OCI-M1 (cell line): Measurements from ENCODE around the gene ZNF628.
"Not testable (repeated sequence)": the region's sequence is repeated elsewhere in the genome, so short reads cannot be mapped to it uniquely, and the experiment has no call there.

Experiments used
- DNase-seq: peaks from one replicate; lab custom pipeline; 2025; lab: John Stamatoyannopoulos, UW

Gene ZNF628

GRCh38 chr19:55476100-55476775 lies at the start of gene ZNF628:
Gene ZNF628 (plus strand): TSS chr19:55476617. CDS start chr19:55479911, 3,294 bp downstream.
- DNase-seq = peak; percentile 99

GRCh38 chr19:55431183-55431582 lies 45.2 kb upstream of the ZNF628 start:
- no peak for DNase-seq

- DNase-seq = no peak
Measured at GRCh38 chr19:55432241-55432959, 44.0 kb upstream of the ZNF628 start.

- DNase-seq = no peak
Measured at GRCh38 chr19:55433292-55433691, 43.1 kb upstream of the ZNF628 start.

- no peak for DNase-seq
Measured at GRCh38 chr19:55434356-55434919, 42.0 kb upstream of the ZNF628 start.

- DNase-seq = no peak
Measured at GRCh38 chr19:55435020-55435419, 41.4 kb upstream of the ZNF628 start.

- no peak for DNase-seq
Measured at GRCh38 chr19:55436847-55437246, 39.6 kb upstream of the ZNF628 start.

- DNase-seq = peak; percentile 88
Measured at GRCh38 chr19:55437410-55437809, 39.0 kb upstream of the ZNF628 start.

- no peak for DNase-seq
Measured at GRCh38 chr19:55439052-55439451, 37.4 kb upstream of the ZNF628 start.

- DNase-seq = peak; percentile 30
Measured at GRCh38 chr19:55440411-55441105, 35.9 kb upstream of the ZNF628 start.

GRCh38 chr19:55441319-55441691 lies 35.1 kb upstream of the ZNF628 start:
- DNase-seq = no peak

GRCh38 chr19:55441692-55442321 lies 34.6 kb upstream of the ZNF628 start:
- DNase-seq = no peak

- DNase-seq = no peak
Measured at GRCh38 chr19:55442372-55442961, 34.0 kb upstream of the ZNF628 start.

GRCh38 chr19:55443045-55443823 lies 33.2 kb upstream of the ZNF628 start, which contains the start of gene SHISA7:
Gene SHISA7 (minus strand): TSS chr19:55443300. CDS start chr19:55442863, 437 bp downstream.
- DNase-seq = peak; percentile 73

GRCh38 chr19:55443824-55444480 lies 32.5 kb upstream of the ZNF628 start:
- peak; percentile 82 for DNase-seq

GRCh38 chr19:55444646-55445045 lies 31.8 kb upstream of the ZNF628 start:
- DNase-seq = no peak

GRCh38 chr19:55446060-55446459 lies 30.4 kb upstream of the ZNF628 start:
- DNase-seq = no peak

- peak; percentile 50 for DNase-seq
Measured at GRCh38 chr19:55447421-55448174, 28.8 kb upstream of the ZNF628 start.

- DNase-seq = not testable (repeated sequence)
Measured at GRCh38 chr19:55448175-55448490, 28.3 kb upstream of the ZNF628 start.

GRCh38 chr19:55449469-55449868 lies 26.9 kb upstream of the ZNF628 start:
- DNase-seq = no peak
